Caco-2 (cell line): ENCODE results near the gene OR10G7. TPM values are rescaled to one million over a fixed set of nuclear protein-coding genes. Genes with fewer than 3 reads are reported as not detected.
"Not testable (repeated sequence)": the region's sequence is repeated elsewhere in the genome, so short reads cannot be mapped to it uniquely, and the experiment has no call there.

ENCODE experiments used
- BruUV-seq: library from RNA; stranded (reverse); fragments of 400-500 nt; replicated peaks from 2 replicates; lab custom pipeline; 2021; lab: Mats Ljungman, UMichigan
- CTCF ChIA-PET: fragments of 300-600 bp; sonication (Branson Sonifier 250); formaldehyde crosslinking; loops from one replicate; lab custom pipeline; 2022; ENCODE audit warnings: antibody characterized with exemption; lab: Charles Lee
- POLR2A ChIA-PET: fragments of 300-600 bp; sonication (Branson Sonifier 250); formaldehyde crosslinking; loops from one replicate; lab custom pipeline; 2022; ENCODE audit warnings: antibody characterized with exemption; lab: Charles Lee
- DNase-seq, 2 experiments: peaks; one replicate each; pipeline versions ENCODE4 v3.0.0 to v3.0.0-alpha.2; 2020 to 2022
- H3K27me3 ChIP-seq: replicated peaks from 2 replicates; pipeline ENCODE4 v1.6.0; 2011; ENCODE audit warnings: low read length; ENCODE audit not compliant: control insufficient read depth, insufficient read depth
- H3K36me3 ChIP-seq: 2 replicates; pipeline ENCODE4 v1.5.1; 2011; ENCODE audit warnings: low read length; ENCODE audit not compliant: control insufficient read depth, insufficient read depth
- H3K4me1 ChIP-seq: fragments of 250-450 bp; sonication (Bioruptor Pico); 2 replicates; pipeline ENCODE4 v1.5.1; 2020; ENCODE audit warnings: mild to moderate bottlenecking
- H3K4me3 ChIP-seq: 2 replicates; pipeline ENCODE4 v1.5.1; 2011; ENCODE audit warnings: low read depth, mild to moderate bottlenecking, control low read depth, low read length
- H3K9me3 ChIP-seq: fragments of 250-450 bp; sonication (Bioruptor Pico); 2 replicates; pipeline ENCODE4 v1.5.1; 2020; ENCODE audit warnings: mild to moderate bottlenecking, moderate library complexity
- H3K27ac Mint-ChIP-seq: one replicate; pipeline ENCODE4 v1.8.0; 2022; ENCODE audit warnings: mixed read lengths; ENCODE audit not compliant: unreplicated experiment
- H3K27me3 Mint-ChIP-seq: one replicate; pipeline ENCODE4 v1.8.0; 2022; ENCODE audit warnings: mixed read lengths; ENCODE audit not compliant: insufficient read depth, unreplicated experiment
- H3K36me3 Mint-ChIP-seq: one replicate; pipeline ENCODE4 v1.8.0; 2022; ENCODE audit warnings: mild to moderate bottlenecking, mixed read lengths; ENCODE audit not compliant: insufficient read depth, unreplicated experiment
- H3K4me1 Mint-ChIP-seq: one replicate; pipeline ENCODE4 v1.8.0; 2022; ENCODE audit warnings: low read depth, mixed read lengths; ENCODE audit not compliant: unreplicated experiment
- H3K4me3 Mint-ChIP-seq: one replicate; pipeline ENCODE4 v1.8.0; 2022; ENCODE audit warnings: mild to moderate bottlenecking, moderate library complexity, mixed read lengths; ENCODE audit not compliant: unreplicated experiment
- H3K9me3 Mint-ChIP-seq: one replicate; pipeline ENCODE4 v1.8.0; 2022; ENCODE audit warnings: mixed read lengths; ENCODE audit not compliant: unreplicated experiment
- intact Hi-C: fragments of 100-400 bp; cut with micrococcal nuclease; formaldehyde crosslinking; loops from one replicate; pipeline ENCODE4 v1.10.0; 2022; ENCODE audit not compliant: unreplicated experiment
- total RNA-seq: library from RNA; stranded (reverse); gene quantifications from 2 replicates; pipeline ENCODE4 v1.2.3, GENCODE V29; 2022
- TF ChIP-seq, protein P1 (sequence below), 2 experiments: fragments of 200-600 bp in 1 of 2; IDR thresholded peaks; 1 replicate in 1 of 2; 2 replicates in 1 of 2; pipeline versions ENCODE4 v1.5.1 to v1.8.0; 2011 to 2022; ENCODE audit warnings: antibody characterized with exemption in 1 of 2, control low read depth in 1 of 2, inconsistent platforms in 1 of 2, low read depth in 1 of 2, low read length in 1 of 2, mild to moderate bottlenecking in 1 of 2, moderate library complexity in 1 of 2; ENCODE audit not compliant: insufficient read depth in 1 of 2, severe bottlenecking in 1 of 2, unreplicated experiment in 1 of 2

OR10G7 gene
- total RNA-seq, 1 experiment from 2014 or later, result not detected

DNA sequence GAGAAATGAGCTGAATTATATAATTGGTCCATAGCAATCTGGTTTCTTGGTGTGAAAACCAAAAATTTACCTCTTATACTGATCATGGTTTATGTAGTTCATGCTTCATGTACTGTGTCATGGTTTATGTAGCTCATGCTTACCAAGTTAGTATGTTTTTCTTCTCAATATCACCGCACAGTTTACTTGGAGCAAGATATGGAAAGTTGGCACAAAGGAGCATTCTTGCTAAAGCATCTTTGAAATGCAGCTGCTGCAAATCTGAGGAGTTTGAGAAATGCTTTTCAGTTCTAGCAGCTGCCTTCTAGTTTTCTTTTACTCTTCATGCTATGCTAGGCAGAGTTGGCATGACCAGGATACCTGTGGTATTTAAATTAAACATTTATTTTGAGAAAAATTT is 4.5 kb downstream of the OR10G7 start:
- H3K27ac Mint-ChIP-seq, result no peak overlapping the region
- ChIA-PET CTCF (no interaction called here), POLR2A (no interaction called here)
- no peaks in the 10 kb centered on the region for H3K4me1 Mint-ChIP-seq
- H3K4me3 Mint-ChIP-seq, result no peak overlapping the region
- no peaks in the 10 kb centered on the region for H3K9me3 Mint-ChIP-seq
- Histone ChIP-seq H3K4me1 (no peaks in the 10 kb centered on the region), H3K36me3 (no peaks in the 10 kb centered on the region), H3K4me3 (no peak overlapping the region), H3K27me3 (no peaks in the 10 kb centered on the region), H3K9me3 (no peaks in the 10 kb centered on the region)
- no peak for DNase-seq
- H3K27me3 Mint-ChIP-seq, result peaks cover 15% of the 10 kb centered on the region
- no TSS peak for BruUV-seq
- H3K36me3 Mint-ChIP-seq, result no peaks in the 10 kb centered on the region
- intact Hi-C loops, result no loop called here
- TF ChIP-seq, protein P1, sequence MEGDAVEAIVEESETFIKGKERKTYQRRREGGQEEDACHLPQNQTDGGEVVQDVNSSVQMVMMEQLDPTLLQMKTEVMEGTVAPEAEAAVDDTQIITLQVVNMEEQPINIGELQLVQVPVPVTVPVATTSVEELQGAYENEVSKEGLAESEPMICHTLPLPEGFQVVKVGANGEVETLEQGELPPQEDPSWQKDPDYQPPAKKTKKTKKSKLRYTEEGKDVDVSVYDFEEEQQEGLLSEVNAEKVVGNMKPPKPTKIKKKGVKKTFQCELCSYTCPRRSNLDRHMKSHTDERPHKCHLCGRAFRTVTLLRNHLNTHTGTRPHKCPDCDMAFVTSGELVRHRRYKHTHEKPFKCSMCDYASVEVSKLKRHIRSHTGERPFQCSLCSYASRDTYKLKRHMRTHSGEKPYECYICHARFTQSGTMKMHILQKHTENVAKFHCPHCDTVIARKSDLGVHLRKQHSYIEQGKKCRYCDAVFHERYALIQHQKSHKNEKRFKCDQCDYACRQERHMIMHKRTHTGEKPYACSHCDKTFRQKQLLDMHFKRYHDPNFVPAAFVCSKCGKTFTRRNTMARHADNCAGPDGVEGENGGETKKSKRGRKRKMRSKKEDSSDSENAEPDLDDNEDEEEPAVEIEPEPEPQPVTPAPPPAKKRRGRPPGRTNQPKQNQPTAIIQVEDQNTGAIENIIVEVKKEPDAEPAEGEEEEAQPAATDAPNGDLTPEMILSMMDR (IDR thresholded peaks at IDR 0.05; ENCODE audit: insufficient read depth in 1 of 2, low read depth in 1 of 2, low read length in 1 of 2, severe bottlenecking in 1 of 2, unreplicated experiment in 1 of 2), result no peak

DNA sequence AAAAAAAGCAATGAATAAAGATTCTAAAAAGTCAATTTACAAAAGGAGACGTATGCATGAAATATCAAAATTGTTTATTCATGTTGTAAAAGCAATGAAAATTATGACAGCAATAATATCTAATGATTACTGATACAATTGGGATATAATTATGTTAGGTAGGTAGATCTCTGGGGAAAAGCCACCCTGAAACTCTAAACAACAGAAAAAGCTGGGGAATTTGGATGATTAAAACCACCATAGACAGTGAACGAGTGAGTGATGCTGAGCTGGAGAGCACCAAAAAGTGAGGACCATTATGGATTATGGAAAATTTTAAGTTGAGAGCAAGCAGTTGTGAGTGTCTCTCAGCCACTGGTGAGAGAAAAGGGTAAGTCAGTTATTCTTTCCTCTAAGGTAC is 14.6 kb downstream of the OR10G7 start, which contains the start of gene OR10G8:
Gene OR10G8 (plus strand): TSS at position 301 of the 400 bp plus-strand sequence. CDS start 2,825 bp downstream, outside the sequence.
- H3K4me3 Mint-ChIP-seq, result no peak within 1 kb of the TSS
- H3K4me1 ChIP-seq, result no peaks in the 10 kb centered on the region
- no peaks in the 10 kb centered on the region for H3K9me3 Mint-ChIP-seq
- H3K9me3 ChIP-seq, result no peaks in the 10 kb centered on the region
- DNase-seq, result no peak
- no peak within 1 kb of the TSS for H3K4me3 ChIP-seq
- no peaks in the 10 kb centered on the region for H3K36me3 Mint-ChIP-seq
- H3K27ac Mint-ChIP-seq, result no peak within 1 kb of the TSS
- ChIA-PET POLR2A (no interaction called here), CTCF (no interaction called here)
- intact Hi-C loops, result no loop called here
- TF ChIP-seq, protein P1 (IDR thresholded peaks at IDR 0.05; ENCODE audit: insufficient read depth in 1 of 2, low read depth in 1 of 2, low read length in 1 of 2, severe bottlenecking in 1 of 2, unreplicated experiment in 1 of 2), result no peak
- H3K36me3 ChIP-seq, result no peaks in the 10 kb centered on the region
- H3K4me1 Mint-ChIP-seq, result no peaks in the 10 kb centered on the region
- no peaks in the 10 kb centered on the region for H3K27me3 ChIP-seq
- H3K27me3 Mint-ChIP-seq, result peaks cover 15% of the 10 kb centered on the region
- BruUV-seq, result no TSS peak

DNA sequence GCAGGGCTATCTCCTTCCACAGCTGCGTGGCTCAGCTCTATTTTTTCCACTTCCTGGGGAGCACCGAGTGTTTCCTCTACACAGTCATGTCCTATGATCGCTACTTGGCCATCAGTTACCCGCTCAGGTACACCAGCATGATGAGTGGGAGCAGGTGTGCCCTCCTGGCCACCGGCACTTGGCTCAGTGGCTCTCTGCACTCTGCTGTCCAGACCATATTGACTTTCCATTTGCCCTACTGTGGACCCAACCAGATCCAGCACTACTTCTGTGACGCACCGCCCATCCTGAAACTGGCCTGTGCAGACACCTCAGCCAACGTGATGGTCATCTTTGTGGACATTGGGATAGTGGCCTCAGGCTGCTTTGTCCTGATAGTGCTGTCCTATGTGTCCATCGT is 25.3 kb downstream of the OR10G7 start:
- not testable (repeated sequence) for H3K4me3 ChIP-seq

DNA sequence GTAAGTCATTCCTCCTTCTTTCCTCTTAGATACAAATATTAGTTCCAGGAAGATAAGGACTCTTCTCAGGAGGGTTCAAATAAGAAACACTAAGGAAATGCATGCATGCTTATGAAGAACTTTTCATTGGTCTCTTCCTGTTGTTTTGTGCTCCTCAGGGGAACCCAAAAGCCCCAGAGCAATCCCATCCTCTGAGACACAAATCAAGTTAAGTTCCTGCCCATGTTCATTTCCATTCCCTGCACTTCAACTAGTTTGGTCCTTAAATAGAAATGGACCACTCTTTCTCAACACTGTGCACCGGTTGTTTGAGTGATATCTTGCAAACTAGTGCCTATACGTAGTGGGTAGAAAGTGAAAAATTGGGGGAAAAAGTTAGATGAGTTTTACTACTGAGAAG is 28.4 kb downstream of the OR10G7 start, which contains the start of gene OR10G4:
Gene OR10G4 (plus strand): TSS at position 301 of the 400 bp plus-strand sequence. CDS start 2,578 bp downstream, outside the sequence.
- BruUV-seq, result no TSS peak
- no peak for DNase-seq
- no peak within 1 kb of the TSS for H3K4me3 ChIP-seq
- peaks cover 7% of the 10 kb centered on the region for H3K27me3 Mint-ChIP-seq
- H3K9me3 ChIP-seq, result no peaks in the 10 kb centered on the region
- H3K4me1 ChIP-seq, result no peaks in the 10 kb centered on the region
- no peak within 1 kb of the TSS for H3K27ac Mint-ChIP-seq
- ChIA-PET CTCF (no interaction called here), POLR2A (no interaction called here)
- no peaks in the 10 kb centered on the region for H3K9me3 Mint-ChIP-seq
- intact Hi-C loops, result no loop called here
- H3K27me3 ChIP-seq, result no peaks in the 10 kb centered on the region
- no peaks in the 10 kb centered on the region for H3K4me1 Mint-ChIP-seq
- TF ChIP-seq, protein P1 (IDR thresholded peaks at IDR 0.05; ENCODE audit: insufficient read depth in 1 of 2, low read depth in 1 of 2, low read length in 1 of 2, severe bottlenecking in 1 of 2, unreplicated experiment in 1 of 2), result no peak
- no peaks in the 10 kb centered on the region for H3K36me3 Mint-ChIP-seq
- no peak within 1 kb of the TSS for H3K4me3 Mint-ChIP-seq
- no peaks in the 10 kb centered on the region for H3K36me3 ChIP-seq

More for the DNA sequence above, 25.3 kb downstream of the OR10G7 start:
- H3K36me3 Mint-ChIP-seq, intact Hi-C loops, H3K27me3 ChIP-seq, CTCF ChIA-PET, H3K9me3 ChIP-seq, H3K4me1 Mint-ChIP-seq, H3K4me1 ChIP-seq, H3K27ac Mint-ChIP-seq, H3K27me3 Mint-ChIP-seq, H3K9me3 Mint-ChIP-seq, H3K4me3 Mint-ChIP-seq, POLR2A ChIA-PET, DNase-seq, H3K36me3 ChIP-seq, BruUV-seq: not testable (repeated sequence)
